Measurements from ENCODE around the gene MSH4. TPM values are rescaled to one million over a fixed set of nuclear protein-coding genes. Genes with fewer than 3 reads are reported as not detected.
"Not testable (repeated sequence)": the region's sequence is repeated elsewhere in the genome, so short reads cannot be mapped to it uniquely, and the experiment has no call there.

Gene MSH4
- total RNA-seq = 0.27 to 0.29 TPM (median 0.27 TPM) in 3 replicates

DNA sequence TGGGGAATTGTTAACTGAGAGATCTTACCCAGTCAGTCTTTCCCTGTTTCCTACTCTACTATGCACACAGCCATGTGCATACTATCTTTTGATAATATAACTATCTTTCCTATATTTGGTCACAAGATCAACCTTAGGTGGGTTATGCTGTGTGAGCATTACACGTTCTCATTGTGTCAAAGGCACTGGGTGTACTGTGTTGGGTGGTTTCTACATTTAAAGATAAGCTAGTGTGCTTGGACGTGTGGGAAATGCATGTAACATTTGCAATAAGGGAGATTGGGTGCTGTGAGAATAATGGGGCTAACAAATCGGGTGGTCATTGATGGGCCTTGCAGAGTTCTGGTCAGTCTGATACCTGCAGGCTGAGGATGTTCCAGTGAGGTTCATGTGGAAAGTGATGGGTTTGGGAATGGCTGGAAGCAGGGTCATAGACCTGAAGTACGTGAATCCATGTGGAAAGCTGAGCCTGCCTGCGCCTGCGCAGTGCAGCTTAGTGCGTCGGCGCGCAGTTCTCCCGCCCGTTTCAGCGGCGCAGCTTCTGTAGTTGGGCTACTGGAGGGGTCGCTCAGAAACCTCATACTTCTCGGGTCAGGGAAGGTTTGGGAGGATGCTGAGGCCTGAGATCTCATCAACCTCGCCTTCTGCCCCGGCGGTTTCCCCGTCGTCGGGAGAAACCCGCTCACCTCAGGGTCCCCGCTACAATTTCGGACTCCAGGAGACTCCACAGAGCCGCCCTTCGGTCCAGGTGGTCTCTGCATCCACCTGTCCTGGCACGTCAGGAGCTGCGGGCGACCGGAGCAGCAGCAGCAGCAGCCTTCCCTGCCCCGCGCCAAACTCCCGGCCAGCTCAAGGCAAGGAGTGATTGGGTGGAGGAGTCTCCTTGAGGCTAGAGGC, at the start of gene MSH4:
Gene MSH4 (plus strand): TSS at position 507 of the 897 bp plus-strand sequence. CDS start 104 bp downstream, at position 611.
- Mint-ChIP-seq H3K27ac (no peak within 1 kb of the TSS), H3K27me3 (ENCODE audit: low read depth) (no peaks in the 10 kb centered on the region), H3K36me3 (peaks cover 40% of the 10 kb centered on the region), H3K9me3 (no peaks in the 10 kb centered on the region), H3K4me3 (no peak within 1 kb of the TSS), H3K4me1 (no peaks in the 10 kb centered on the region)
- DNase-seq (ENCODE audit: low spot score in 2 of 2, unreplicated experiment in 2 of 2) = no peak
- no peak for TF ChIP-seq CTCF (IDR thresholded peaks at IDR 0.05; ENCODE audit: unreplicated experiment)

GRCh38 chr1:75757210-75757609, 39.5 kb upstream of the MSH4 start:
- H3K36me3 Mint-ChIP-seq = peaks cover 59% of the 10 kb centered on the region
- H3K4me1 Mint-ChIP-seq; H3K4me3 Mint-ChIP-seq; DNase-seq (ENCODE audit: low spot score in 2 of 2, unreplicated experiment in 2 of 2); H3K27ac Mint-ChIP-seq; H3K27me3 Mint-ChIP-seq (ENCODE audit: low read depth): not testable (repeated sequence)
- H3K9me3 Mint-ChIP-seq = peaks cover 37% of the 10 kb centered on the region

GRCh38 chr1:75758543-75758942, 38.1 kb upstream of the MSH4 start:
- H3K4me3 Mint-ChIP-seq; H3K27ac Mint-ChIP-seq; DNase-seq (ENCODE audit: low spot score in 2 of 2, unreplicated experiment in 2 of 2); H3K27me3 Mint-ChIP-seq (ENCODE audit: low read depth); H3K4me1 Mint-ChIP-seq: not testable (repeated sequence)
- H3K36me3 Mint-ChIP-seq = peaks cover 47% of the 10 kb centered on the region
- peaks cover 37% of the 10 kb centered on the region for H3K9me3 Mint-ChIP-seq

DNA sequence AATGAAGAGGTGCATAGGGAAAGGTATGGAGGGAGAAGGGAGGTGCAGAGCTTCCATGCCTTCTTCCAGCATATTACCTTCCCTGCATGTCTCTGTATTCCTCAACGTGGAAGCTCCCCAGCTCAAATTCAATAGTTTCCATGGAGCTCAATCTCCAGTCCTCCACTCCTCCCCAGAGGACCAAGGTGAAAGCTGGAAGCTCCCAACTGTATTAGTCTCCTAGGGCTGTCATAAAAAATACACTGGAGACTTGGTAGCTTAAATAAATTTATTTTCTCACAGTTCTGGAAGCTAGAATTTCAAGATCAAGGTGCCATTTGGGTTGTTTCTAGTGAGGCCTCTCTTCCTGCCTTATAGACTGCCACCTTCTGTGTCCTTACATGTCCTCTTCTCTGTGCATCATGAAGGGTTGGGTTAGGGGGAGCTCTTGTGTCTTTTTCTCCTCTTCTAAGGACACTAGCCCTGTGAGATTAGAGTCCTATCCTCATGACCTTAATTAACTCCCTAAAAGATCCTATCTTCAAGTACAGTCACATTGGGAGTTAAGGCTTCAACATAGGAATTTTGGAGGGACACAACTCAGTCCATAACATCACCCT, 32.5 kb upstream of the MSH4 start:
- Mint-ChIP-seq H3K36me3 (peaks cover 4% of the 10 kb centered on the region), H3K4me3 (no peak overlapping the region), H3K4me1 (no peaks in the 10 kb centered on the region), H3K9me3 (peaks cover 2% of the 10 kb centered on the region), H3K27me3 (ENCODE audit: low read depth) (no peaks in the 10 kb centered on the region), H3K27ac (no peak overlapping the region)
- no peak for DNase-seq (ENCODE audit: low spot score in 2 of 2, unreplicated experiment in 2 of 2)
- no peak for TF ChIP-seq CTCF (IDR thresholded peaks at IDR 0.05; ENCODE audit: unreplicated experiment)

DNA sequence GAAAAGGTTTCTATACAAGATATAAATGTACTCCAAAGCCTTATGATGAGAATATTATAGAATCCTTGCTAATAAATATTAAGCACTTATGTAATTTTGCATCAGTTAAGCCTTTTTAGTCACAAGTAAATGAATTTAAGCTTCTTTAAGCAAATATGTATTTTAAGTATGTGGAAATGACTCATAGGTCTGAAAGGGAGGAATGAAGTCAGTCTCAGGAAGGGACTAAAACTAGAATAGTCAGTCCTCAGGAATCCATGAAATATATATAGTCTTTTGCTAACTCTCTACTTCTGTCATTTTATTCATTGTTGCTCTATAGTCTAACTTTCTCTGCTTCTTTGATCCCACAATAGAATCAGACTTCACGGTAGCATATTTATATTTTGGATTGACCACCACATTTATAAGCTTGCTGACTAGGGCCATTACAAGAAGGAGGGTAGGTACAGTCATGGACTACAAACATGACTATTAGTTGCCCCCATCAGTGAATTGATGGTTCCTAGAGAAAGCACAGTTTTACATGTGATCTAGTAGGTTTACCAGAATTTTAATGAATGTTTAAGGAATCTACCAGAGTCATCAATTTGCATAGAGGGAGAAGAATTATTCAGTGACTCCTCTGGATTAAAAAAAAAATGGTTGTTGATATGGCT, 30.9 kb upstream of the MSH4 start:
- H3K4me1 Mint-ChIP-seq = no peaks in the 10 kb centered on the region
- H3K27ac Mint-ChIP-seq = no peak overlapping the region
- H3K4me3 Mint-ChIP-seq = no peak overlapping the region
- H3K9me3 Mint-ChIP-seq = no peaks in the 10 kb centered on the region
- H3K27me3 Mint-ChIP-seq (ENCODE audit: low read depth) = no peaks in the 10 kb centered on the region
- H3K36me3 Mint-ChIP-seq = peaks cover 2% of the 10 kb centered on the region
- no peak for DNase-seq (ENCODE audit: low spot score in 2 of 2, unreplicated experiment in 2 of 2)
- TF ChIP-seq CTCF (IDR thresholded peaks at IDR 0.05; ENCODE audit: unreplicated experiment) = no peak

DNA sequence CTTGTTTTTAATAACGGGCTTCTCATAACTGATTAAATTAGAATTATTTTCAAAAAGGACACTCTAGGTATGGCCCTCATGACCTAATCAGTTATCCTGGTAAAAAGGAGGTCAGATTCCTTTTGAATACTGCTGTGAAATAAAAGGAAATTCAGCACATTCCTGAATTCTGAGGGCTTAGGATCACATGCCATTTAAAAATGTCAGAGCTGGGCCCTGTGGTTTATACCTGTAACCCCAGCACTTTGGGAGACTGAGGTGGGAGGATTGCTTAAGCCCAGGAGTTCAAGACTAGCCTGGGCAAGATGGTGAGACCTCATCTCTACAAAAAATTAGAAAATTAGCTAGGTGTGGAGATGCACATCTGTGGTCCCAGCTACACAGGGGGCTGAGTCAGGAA, 28.7 kb upstream of the MSH4 start:
- no peak for DNase-seq (ENCODE audit: low spot score in 2 of 2, unreplicated experiment in 2 of 2)
- no peak overlapping the region for H3K27ac Mint-ChIP-seq
- H3K9me3 Mint-ChIP-seq = no peaks in the 10 kb centered on the region

More for the DNA sequence above, 28.7 kb upstream of the MSH4 start:
- Mint-ChIP-seq H3K27me3 (ENCODE audit: low read depth) (no peaks in the 10 kb centered on the region), H3K4me3 (no peak overlapping the region), H3K36me3 (peaks cover 2% of the 10 kb centered on the region), H3K4me1 (no peaks in the 10 kb centered on the region)
- no peak for TF ChIP-seq CTCF (IDR thresholded peaks at IDR 0.05; ENCODE audit: unreplicated experiment)
